HG03159 (cell line): ENCODE results near the gene STRN.
"Not testable (repeated sequence)": the region's sequence is repeated elsewhere in the genome, so short reads cannot be mapped to it uniquely, and the experiment has no call there.

Experiments used
- ATAC-seq: cut with Tn5 transposase; IDR thresholded peaks from one replicate; pipeline ENCODE4 v1.9.1; 2021; ENCODE audit warnings: mild to moderate bottlenecking, moderate library complexity; ENCODE audit not compliant: unreplicated experiment

Gene STRN

GRCh38 chr2:36915627-36916026, 50.7 kb downstream of the STRN start:
- ATAC-seq = no peak

DNA sequence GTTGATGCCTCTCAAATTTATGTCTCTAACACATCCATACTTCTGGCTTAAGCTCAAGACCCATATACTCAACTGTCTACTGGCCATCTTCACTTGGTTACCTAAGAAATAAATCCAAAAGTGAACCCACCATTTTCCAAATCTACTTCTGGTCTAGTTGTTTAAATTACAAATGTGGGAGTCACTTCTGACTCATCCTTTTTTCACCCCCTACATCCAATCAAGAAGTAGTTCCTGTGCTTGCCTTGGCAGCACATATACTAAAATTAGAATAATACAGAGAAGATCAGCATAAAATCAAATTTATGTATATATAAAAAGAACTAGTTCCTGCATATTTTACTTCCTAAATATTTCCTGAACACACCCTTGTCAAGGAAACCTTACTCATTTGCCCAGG, 53.6 kb downstream of the STRN start:
- ATAC-seq = no peak

DNA sequence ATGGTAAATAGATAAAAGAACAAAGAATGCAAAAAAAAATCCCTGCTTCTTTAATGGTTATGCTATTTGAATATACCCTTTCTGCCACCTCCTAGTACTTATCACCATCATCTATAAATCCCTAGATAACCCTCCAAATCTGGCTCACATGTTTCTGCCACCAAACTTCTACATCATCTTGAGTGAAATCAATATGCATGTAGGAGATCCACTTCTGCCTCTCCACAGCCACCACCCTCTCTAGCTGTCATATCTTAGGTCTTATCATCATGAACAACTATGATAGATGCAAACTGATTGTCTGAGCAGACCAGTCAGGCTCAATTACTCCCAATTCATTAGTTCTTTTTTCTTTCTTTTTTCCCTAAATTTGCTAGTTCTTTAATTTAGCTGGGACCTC, 55.3 kb downstream of the STRN start:
- no peak for ATAC-seq

DNA sequence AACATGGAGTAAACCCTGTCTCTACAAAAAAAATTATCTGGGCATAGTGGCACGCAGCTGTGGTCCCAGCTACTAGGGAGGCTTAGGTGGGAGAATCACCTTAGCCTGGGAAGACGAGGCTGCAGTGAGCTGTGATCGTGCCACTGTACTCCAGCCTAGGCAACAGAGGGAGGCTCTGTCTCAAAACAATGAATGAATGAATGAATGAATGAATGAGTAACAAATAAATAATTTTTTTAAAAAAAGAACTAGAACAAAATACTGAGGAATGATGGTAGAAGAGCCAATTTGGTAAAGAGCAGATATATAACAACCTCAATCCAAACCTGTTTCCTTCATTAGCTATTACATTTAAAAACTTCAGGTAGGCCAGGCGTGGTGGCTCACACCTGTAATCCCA, 60.1 kb downstream of the STRN start:
- ATAC-seq = no peak

DNA sequence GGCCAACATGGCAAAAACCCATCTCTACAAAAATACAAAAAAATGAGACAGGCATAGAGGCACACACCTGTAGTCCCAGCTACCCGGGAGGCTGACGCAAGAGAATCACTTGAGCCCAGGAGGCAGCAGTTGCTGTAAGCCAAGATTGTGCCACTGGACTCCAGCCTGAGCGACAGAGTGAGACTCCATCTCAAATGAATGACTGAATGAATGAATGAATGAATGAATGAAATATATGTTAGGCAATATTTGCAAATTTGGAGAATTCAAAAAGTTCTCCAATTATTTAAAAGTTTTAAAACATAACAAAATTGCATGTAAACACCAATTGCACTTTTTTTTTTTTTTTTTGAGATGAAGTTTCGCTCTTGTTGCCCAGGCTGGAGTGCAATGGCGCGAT, 61.7 kb downstream of the STRN start:
- no peak for ATAC-seq

DNA sequence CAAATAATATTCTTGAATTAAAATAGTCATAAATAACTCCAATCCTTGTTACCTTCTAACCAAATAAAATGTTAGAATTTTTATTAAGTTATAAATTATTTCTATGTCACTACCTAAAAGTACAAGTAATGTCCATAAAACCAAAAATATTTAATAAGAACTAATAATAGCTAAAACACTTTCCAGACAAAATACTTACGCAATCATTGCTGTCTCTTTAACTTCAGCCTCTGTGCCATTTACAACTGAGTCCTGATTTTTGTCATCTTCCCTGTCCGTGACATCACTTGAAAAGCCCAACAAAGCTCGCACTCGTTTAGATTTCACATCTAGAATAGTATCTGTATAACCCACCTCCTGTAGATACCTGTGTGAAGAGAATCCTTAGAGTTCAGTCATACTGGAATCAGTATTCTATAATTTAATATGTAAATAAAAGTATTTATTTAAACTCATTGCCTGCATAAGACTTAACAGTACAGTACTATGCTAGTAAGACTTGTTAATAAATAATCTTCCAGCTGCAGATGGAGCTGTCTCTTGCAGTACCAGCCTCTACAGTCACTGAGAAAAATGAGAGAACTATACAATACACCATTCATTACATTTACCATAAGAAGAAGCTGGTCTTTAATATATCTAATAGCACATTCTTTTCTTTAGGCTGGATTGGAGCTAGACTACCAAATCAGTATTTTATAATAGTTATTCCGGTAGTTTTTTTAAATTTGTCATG, 63.8 kb downstream of the STRN start:
- ATAC-seq = no peak

DNA sequence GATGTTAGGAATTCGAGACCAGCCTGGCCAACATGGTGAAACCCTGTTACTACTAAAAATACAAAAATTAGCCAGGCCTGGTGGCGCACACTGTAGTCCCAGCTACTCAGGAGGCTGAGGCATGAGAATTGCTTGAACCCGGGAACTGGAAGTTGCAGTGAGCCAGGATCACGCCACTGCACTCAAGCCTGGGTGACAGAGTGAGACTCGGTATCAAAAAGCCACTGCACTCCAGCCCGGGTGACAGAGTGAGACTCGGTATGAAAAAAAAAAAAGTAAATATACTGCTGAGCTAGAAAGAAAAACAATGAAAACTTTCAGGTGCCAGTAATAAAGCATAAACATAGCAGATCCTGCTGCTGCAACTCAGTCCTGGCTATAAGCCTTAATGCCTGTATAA, 73.5 kb downstream of the STRN start:
- no peak for ATAC-seq

DNA sequence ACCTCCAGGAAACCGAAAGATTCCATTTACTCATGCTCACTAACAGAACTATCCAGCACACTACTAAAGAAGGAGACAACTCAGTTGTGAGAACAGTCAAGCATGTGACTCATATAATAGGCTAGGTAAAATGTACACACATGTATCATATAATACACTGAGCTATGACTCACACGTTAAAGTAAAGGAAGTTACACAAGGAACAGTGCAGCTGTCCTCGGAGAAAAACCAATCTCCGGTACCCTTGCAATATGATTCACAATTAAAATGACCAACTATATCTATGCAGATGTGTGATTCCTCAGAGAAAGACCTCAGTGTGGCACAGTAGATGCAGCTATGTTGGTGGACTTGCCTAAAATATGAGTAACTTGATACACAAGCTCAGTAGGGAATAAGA, 76.5 kb downstream of the STRN start:
- no peak for ATAC-seq

- not testable (repeated sequence) for ATAC-seq
These were observed 79.2 kb downstream of the STRN start for GRCh38 chr2:36887095-36887494.

DNA sequence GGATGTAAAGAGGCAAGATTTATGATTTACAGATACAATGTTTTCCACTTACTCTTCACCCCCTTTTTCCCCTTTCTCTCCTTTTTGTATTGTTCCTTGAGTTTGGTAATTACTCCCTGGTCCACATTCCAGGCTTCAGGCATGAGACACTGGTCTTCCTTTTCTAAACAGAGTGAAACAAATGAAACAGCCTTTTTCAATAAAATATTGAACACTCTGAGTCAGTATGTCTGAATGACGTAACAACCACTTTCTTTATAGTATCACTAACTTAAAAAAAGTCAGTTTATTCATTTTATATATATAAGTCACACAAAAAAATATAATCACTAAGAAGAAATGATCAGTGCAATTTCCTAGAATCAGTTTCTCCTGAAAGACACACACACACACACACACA, 79.7 kb downstream of the STRN start:
- ATAC-seq = no peak

- no peak for ATAC-seq
These were observed 80.7 kb downstream of the STRN start for GRCh38 chr2:36885605-36886004.

DNA sequence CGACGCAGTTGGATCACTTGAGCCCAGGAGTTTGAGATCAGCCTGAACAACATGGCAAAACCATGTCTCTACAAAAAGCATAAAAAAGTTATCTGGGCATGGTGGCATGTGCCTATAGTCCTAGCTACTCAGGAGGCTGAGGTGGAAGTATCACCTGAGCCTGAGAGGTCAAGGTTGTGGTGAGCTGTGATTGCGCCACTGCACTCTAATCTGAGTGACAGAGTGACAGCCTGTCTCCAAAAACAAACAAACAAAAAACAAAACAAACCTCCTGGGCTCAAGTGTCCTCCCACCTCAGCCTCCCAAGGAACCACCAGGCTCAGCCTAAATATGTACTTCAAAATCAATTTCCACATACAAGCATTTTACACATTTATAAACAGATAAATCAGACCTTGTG, 83.8 kb downstream of the STRN start:
- ATAC-seq = no peak

GRCh38 chr2:36881816-36882215, 84.5 kb downstream of the STRN start:
- ATAC-seq = no peak

DNA sequence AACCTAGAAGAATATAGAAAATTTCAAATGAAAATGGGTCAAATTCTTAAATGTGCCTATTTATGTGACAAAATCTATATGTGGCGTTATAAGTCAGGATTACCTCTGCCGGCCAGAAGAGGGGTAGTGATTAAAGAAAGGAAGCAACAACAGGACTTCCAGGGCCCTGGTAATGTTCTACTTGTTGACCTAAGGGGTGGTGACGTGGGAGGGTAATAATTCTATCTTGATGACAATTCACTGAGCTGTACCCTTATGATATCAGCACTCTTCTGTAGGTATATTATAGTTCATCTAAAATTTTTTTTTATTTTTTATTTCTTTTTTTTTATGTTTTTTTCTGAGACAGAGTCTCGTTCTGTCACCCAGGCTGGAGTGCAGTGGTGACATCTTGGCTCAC, 87.9 kb downstream of the STRN start:
- no peak for ATAC-seq

GRCh38 chr2:36871068-36871707, 95.1 kb downstream of the STRN start:
- no peak for ATAC-seq

DNA sequence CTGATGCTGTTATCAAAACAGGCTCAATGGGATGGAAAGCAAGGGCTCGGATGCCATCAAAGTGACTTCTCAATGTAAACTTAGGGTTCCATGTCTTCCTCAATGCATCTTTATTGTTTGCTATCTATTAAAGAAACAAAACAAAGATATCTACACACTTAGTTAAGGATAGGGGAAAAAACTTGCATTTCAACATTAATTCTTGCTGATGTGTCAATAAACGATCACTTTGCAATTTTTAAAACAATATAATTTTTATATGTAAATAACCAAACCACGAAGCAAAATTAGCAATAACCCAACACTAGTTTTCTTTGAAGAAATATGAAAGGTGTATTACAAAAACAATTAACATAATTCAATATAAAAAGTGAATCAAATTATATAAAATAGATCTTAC, 96.7 kb downstream of the STRN start:
- no peak for ATAC-seq

- ATAC-seq = no peak
These were observed 104.4 kb downstream of the STRN start for GRCh38 chr2:36861896-36862295.

DNA sequence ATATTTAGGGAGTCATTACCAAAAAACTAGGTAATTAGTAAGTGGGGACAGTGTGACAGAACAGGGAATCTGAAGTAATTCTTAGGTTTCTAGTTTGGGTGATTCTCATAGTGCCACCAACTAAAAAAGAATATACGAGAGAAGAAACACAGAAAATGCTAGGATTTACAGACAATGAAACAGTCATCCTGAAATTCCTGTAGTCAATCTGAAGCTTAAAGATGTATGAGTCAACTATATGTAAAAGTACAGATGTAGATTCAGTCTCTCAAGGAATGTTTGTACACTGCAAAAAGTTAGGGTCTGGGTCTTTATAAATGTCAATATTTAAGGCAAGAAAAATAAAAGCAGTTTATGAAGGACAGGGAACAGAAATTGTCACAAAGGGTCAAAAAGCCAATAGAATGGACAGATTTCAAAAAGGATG, 107.0 kb downstream of the STRN start:
- peak; percentile 5 for ATAC-seq

- peak; percentile 70 for ATAC-seq
These were observed 107.6 kb downstream of the STRN start for GRCh38 chr2:36858551-36859365.

- no peak for ATAC-seq
These were observed 108.6 kb downstream of the STRN start for GRCh38 chr2:36857713-36858112.

- ATAC-seq = no peak
These were observed 110.9 kb downstream of the STRN start for GRCh38 chr2:36855429-36855828.

DNA sequence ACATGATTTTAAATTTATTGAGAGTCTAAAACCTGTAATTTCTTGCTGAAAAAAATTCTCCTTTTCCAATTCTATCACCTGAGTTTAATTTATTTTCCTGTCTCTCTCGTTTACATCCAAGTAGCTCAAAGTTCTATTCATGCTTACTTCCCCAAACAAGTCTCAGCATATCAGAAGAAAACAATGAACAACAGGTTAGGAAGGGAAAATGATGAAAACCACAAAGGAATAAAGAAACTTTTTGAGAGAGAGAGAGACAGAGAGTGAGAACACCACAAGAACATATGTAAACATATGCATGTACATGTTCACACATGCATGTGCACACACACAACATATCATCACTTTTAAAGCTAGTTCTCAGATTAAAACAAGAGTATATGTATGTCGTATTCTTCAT, 112.1 kb downstream of the STRN start:
- ATAC-seq = no peak
